Umbilical cord (tissue), 2 donors: Measurements from ENCODE around the gene USO1. TPM values are rescaled to one million over a fixed set of nuclear protein-coding genes. Genes with fewer than 3 reads are reported as not detected.
"Not testable (repeated sequence)": the region's sequence is repeated elsewhere in the genome, so short reads cannot be mapped to it uniquely, and the experiment has no call there.

ENCODE experiments used
- DNase-seq: peaks from one replicate; pipeline ENCODE4 v3.0.0-alpha.2; 2015; ENCODE audit warnings: low spot score
- total RNA-seq: library from RNA; depleted of rRNA; stranded (reverse); fragments of >200 nt; gene quantifications from one replicate; pipeline ENCODE4 v1.2.3, GENCODE V29; 2014; ENCODE audit warnings: low replicate concordance; ENCODE audit not compliant: insufficient read depth

The USO1 gene
- total RNA-seq, 1 donor from 2014 or later: 136 TPM

- DNase-seq: no peak
These were observed 47.2 kb downstream of the USO1 start for GRCh38 chr4:75771607-75772006.

DNA sequence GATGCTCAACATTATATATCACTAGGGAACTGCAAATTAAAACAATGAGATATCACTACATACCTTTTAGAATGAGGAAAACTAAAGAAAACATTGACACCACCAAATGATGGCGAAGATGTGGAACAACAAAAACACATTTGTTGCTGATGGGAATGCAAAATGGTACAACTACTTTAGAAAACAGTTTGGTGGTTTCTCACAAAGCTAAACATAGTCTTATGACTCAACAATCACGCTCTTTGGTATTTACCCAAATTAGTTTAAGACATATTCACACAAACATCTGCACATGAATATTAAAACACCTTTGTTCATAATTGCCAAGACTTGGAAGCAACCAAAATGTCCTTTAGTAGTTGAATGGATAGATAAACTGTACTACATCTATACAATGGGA is 53.2 kb downstream of the USO1 start:
- no peak for DNase-seq

DNA sequence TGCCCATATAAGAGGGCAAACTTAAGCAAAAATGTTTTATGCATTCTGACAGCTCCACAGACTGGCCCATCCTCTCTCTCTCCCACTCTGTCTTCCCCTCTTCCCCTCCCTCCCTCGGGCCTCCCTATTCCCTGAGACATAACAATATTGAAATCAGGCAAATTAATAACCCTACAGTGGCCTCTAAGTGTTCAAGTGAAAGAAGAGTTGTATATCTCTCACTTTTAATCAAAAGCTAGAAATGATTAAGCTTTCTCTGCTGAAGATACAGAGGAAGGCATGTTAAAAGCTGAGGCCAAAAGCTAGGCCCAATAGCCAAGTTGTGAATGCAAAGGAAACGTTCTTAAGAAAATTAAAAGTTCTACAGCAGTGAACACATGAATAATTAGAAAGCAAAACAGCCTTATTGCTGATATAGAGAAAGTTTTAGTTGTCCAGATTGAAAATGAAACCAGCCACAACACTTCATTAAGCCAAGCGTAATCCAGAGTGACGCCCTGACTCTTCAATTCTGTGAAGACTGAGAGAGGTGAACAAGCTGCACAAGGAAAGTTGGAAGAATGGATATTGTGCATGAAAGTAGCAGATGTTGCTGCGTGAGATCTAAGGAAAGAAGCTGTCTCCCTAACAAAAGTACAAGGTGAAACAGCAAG is 54.9 kb downstream of the USO1 start:
- no peak for DNase-seq

DNA sequence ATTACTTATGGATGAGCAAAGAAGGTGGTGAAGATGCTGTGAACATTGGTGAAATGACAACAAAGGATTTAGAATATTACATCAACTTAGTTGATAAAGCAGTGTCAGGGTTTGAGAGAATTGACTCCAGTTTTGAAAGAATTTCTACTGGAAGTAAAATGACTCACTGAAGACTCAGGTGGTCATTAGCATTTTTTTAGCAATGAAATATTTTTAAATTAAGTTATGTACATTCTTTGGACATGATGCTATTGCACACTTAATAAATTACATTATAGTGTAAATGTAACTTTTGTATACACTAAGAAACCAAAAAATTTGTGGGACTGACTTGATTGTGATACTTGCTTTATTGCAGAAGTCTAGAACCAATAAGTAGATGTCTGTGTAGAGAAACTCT is 56.9 kb downstream of the USO1 start:
- no peak for DNase-seq

DNA sequence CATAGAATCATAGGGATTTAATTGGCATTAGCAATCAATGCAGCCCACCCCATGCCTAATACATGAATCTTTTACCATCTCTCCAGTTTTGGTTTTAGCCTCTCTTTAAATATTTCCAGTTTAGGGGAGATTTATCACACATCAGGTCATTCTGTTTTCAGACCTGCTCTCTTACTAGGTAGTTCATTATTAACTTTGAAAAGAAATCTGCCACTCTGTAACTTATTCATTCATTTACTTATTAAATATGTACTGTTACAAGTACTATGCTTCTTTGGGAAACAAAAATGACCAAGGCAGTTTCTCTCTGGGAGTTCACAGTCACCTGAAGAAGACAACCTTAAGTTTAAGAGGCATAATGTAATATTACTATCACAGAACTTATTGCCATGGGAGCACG is 62.1 kb downstream of the USO1 start:
- no peak for DNase-seq

DNA sequence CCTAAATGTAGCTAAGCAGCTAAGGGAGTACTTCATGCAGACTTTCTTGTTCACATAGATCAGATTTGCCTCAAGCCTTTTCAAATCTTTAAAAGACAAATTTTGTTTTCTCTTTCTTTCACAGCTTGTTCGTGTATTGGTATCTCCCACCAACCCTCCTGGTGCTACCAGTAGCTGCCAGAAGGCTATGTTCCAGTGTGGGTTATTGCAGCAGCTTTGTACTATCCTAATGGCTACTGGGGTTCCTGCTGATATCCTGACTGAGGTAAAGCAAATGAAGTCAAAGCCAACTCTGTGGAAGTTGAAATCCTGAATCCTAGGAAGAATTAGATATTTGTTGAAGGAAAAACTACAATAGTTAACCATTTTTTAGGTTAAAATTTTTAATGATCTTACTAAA is 62.6 kb downstream of the USO1 start:
- no peak for DNase-seq

DNA sequence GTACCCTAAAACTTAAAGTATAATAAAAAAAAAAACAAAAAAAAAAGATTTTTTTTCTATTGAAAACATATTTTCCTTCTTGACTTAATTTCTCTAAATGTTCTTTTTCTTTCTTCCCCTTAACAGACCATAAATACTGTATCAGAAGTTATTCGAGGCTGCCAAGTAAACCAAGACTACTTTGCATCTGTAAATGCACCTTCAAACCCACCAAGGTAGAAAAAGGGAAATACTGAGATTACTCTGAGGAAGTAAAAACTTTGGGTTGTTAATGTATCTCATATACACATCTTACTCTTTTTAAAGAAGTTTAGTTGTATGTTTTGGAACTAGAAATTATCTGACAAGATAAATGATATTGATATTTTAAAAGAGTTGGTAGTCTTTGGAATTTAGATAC is 65.6 kb downstream of the USO1 start:
- DNase-seq: no peak

DNA sequence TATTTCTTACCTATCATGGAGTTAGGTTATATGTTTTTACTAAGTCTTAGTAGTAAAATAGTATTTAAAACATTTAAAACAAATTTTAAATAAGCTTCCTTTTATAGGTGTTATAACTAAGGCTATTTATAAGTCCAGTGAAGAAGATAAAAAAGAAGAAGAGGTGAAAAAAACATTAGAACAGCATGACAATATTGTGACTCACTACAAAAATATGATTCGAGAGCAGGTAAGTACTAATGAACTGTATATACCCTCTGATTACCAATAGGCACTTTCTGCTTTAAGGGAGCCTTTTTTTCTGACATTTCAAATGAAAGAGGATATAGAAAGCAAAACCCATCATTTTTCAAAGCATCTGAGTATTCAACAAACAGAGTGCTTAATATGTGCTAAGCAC is 76.6 kb downstream of the USO1 start:
- no peak for DNase-seq

DNA sequence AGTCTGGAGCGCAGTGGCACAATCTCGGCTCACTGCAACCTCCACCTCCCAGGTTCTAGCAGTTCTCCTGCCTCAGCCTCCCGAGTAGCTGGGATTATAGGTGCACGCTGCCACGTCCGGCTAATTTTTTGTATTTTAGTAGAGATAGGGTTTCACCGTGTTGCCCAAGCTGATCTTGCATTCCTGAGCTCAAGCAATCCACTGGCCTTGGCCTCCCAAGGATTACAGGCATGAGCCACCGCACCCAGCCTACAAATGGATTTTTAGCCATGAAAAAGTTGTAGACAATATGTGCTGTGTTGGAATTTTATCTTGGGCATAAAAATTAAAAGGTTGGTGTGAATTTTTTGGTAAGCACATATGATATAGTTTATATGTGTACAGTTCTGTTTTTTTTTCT is 81.7 kb downstream of the USO1 start:
- not testable (repeated sequence) for DNase-seq

DNA sequence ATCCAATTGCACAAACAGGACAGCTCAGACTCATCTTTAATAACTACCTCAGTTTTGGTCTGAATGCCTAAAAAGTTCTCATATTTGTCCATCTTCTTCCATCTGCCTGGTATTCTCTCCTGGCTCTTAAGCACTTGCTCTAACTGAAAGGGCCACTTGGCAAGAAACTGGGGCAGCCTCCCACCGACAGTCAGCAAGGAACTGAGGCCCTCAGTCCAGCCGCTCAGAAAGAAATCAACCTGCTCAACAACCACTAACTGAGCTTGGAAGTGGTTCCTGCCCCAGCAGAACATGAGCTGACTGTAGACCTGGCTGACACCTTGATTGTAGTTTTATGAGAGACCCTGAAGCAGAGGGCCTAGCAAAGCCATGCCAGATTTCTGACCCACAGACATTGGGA is 93.5 kb downstream of the USO1 start:
- no peak for DNase-seq

DNA sequence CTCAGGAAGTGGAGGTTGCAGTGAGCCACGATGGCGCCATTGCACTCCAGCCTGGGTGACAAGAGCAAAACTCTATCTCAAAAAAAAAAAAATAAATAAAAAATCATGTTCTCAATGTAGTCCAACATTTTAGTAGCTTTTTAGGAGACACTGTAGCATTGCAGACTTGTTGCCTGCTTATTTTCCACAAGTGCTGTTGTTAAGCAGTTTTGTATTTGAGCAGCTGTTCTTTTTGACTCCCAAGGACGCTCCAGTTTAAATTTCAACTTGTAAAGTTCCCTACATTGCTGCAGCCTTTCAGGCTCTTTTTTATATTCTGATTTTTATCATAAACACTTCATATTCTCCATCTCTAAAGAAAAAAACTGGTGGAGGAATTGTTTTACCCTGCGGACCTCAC is 94.7 kb downstream of the USO1 start:
- no peak for DNase-seq

DNA sequence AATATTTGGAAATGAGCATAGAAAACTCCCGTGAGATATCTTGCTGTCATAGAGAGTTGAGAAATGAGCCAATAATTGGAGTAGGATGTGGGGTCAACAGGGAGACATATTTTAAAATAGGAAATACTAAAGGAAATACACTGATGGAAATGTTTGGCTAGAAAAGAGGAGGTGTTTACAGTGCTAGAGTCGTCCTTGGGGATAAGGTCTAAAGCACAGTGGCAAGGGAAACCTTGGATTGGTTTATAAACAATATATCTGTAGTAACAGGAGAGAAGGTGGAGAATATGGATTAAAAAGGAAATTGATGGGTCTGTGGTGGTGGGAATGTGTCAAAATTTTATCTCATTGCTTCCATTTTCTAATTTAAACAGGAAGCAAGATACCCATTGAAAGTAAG is 95.8 kb downstream of the USO1 start:
- DNase-seq: no peak

DNA sequence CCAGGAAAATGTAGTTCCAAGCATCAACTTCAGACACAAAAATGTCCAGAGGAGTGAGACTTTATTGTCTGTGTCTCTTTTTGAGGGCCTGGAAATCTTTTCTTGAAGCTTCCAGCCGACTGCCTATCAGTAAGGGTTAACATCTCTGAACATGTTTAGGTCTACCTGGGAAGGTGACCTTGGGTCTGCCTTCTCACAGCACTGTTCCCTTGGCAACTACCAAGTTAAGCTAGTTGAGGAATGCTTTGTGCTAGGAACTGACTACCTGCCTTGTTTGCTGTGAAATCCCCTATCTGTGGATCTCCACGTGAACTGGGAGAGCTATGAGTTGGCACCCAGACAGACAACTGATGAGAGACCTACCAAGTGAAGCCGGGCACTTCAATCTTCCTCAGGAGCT is 96.3 kb downstream of the USO1 start:
- no peak for DNase-seq

GRCh38 chr4:75821216-75821615 is 96.8 kb downstream of the USO1 start:
- no peak for DNase-seq

GRCh38 chr4:75821966-75822365 is 97.6 kb downstream of the USO1 start:
- DNase-seq: no peak

DNA sequence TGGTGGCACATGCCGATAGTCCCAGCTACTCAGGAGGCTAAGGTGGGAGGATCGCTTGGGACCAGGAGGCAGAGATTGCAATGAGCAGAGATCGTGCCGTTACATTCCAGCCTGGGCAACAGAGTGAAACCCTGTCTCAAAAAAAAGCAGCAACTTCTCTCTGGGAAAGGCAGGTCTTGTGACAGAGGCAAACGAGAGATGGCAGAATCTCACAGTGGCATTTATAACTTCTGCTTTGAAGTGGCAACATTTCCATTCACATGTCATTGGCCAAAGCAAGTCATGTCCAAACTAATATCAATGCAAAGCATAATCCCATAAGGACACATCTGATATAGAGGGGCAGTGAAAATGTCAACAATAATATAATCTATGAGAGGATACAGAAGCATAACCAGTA is 98.0 kb downstream of the USO1 start:
- DNase-seq: no peak

- DNase-seq: no peak
These were observed 99.4 kb downstream of the USO1 start for GRCh38 chr4:75823812-75824211.

DNA sequence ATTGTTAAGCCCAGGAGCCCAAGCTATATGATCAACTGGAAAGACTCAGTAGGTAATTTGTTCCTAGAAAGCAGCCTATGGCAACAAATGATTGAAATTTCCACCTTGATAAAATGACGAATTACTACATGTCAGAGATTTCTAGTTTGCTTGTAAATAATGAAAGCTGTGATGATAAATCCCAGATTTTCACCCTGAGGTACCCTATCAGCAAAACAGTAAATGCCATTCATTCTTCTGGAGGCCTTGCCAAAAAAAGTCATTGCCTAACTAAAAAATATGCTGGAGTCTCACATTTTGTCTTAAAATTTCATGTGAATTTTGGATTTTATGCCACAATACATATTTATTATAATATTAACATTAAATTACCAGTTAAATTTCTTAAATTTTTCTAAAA is 106.5 kb downstream of the USO1 start:
- DNase-seq: no peak

- DNase-seq: no peak
These were observed 107.6 kb downstream of the USO1 start for GRCh38 chr4:75831856-75832405.

DNA sequence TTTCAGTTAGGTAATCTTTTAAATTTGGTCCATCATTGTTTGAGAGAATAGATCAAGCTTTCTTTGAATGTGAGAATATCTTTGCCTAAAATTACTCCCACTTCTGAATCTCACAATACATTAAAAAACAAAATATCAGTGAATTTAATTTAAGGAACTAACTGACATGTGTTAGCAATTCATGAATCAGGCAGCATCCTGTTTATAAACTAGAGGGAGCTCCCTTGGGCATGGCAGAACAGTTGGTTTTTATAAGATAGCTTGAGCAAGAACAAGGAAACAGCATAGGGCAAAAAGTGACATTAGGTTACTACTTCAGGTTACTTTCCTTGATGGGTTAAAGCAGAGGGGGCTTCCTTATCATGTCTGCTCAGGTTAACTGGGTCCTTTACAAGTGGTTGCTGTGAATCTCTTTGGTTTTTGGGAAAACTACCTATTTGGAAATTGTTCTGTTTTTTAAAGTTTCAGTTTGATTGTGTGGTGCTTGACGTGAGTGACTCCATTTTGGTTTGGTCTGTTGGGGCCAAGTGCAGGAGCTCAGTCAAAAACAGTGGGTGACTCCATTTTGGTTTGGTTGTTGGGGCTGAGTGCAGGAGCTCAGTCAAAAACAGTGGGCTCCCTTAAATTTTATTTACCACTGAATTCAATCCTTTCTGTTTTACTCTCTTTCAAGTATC is 109.9 kb downstream of the USO1 start:
- no peak for DNase-seq

- no peak for DNase-seq
These were observed 110.4 kb downstream of the USO1 start for GRCh38 chr4:75834772-75835154.

GRCh38 chr4:75841641-75842520 is 117.5 kb downstream of the USO1 start:
- no peak for DNase-seq

DNA sequence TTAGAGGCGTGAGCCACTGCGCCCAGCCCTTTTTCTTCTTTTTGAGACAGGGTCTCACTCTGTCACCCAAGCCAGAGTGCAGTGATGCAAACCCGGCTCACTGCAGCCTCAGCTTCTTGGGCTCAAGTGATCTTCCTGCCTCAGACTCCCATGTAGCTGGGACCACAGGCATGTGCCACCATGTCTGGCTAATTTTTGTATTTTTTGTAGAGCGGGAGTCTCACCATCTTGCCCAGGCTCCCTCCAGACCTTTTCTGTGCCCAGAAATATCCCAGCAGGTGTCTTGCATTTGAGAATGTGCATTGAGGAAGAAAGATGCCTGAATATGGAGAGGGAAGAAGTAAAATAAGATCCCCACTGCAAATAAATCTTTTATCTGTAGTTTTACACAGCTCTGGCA is 119.2 kb downstream of the USO1 start:
- DNase-seq: no peak
